ENCODE results near the gene ELL. TPM values are rescaled to one million over a fixed set of nuclear protein-coding genes. Genes with fewer than 3 reads are reported as not detected.

The ELL gene
- total RNA-seq, 3 donors from 2014 or later (not counting 1 experiment from before 2014, with no cell fraction given) = 61.1 to 64.3 (median 63.8) TPM

- Mint-ChIP-seq H3K9me3 (no peaks in the 10 kb centered on the region), H3K27ac (no peak overlapping the region), H3K27me3 (ENCODE audit: low read depth in 2 of 2) (no peaks in the 10 kb centered on the region), H3K4me1 (peaks cover 0 to 29% of the 10 kb centered on the region in 2 donors), H3K36me3 (no peaks in the 10 kb centered on the region), H3K4me3 (peak overlapping the region; percentile 35)
- Histone ChIP-seq H3K4me3 (ENCODE audit: low read length) (peak overlapping the region; percentile 40), H3K27ac (ENCODE audit: low read length) (no peak overlapping the region), H3K36me3 (ENCODE audit: control insufficient read depth, insufficient read depth, low read length) (peaks cover 6% of the 10 kb centered on the region), H3K9me3 (ENCODE audit: control insufficient read depth, insufficient read depth, low read length) (no peaks in the 10 kb centered on the region), H3K27me3 (ENCODE audit: control insufficient read depth, insufficient read depth, low read length) (no peaks in the 10 kb centered on the region), H3K4me1 (ENCODE audit: control insufficient read depth, insufficient read depth, low read length) (peaks cover 67% of the 10 kb centered on the region)
- intact Hi-C loops (cut with micrococcal nuclease) = no loop called here
- no peak for TF ChIP-seq CTCF (IDR thresholded peaks at IDR 0.05)
- peak in 1 of 2 donors; percentile 72 for DNase-seq
- ATAC-seq = no peak
- 16% methylated on average over 59 of the region's 59 CpGs for WGBS (ENCODE audit: insufficient coverage)
These were observed 88.7 kb downstream of the ELL start for GRCh38 chr19:18433015-18433691.

- Histone ChIP-seq H3K4me3 (ENCODE audit: low read length) (peak overlapping the region; percentile 40), H3K4me1 (ENCODE audit: control insufficient read depth, insufficient read depth, low read length) (peaks cover 65% of the 10 kb centered on the region), H3K27me3 (ENCODE audit: control insufficient read depth, insufficient read depth, low read length) (no peaks in the 10 kb centered on the region), H3K36me3 (ENCODE audit: control insufficient read depth, insufficient read depth, low read length) (peaks cover 6% of the 10 kb centered on the region), H3K9me3 (ENCODE audit: control insufficient read depth, insufficient read depth, low read length) (no peaks in the 10 kb centered on the region), H3K27ac (ENCODE audit: low read length) (no peak overlapping the region)
- H3K27ac Mint-ChIP-seq = no peak overlapping the region
- H3K9me3 Mint-ChIP-seq = no peaks in the 10 kb centered on the region
- H3K36me3 Mint-ChIP-seq = no peaks in the 10 kb centered on the region
- DNase-seq = peak in 1 of 2 donors; percentile 11
- H3K4me1 Mint-ChIP-seq = peaks cover 0 to 25% of the 10 kb centered on the region in 2 donors
- intact Hi-C loops (cut with micrococcal nuclease) = no loop called here
- H3K4me3 Mint-ChIP-seq = peak overlapping the region; percentile 35
- no peak for TF ChIP-seq CTCF (IDR thresholded peaks at IDR 0.05)
- H3K27me3 Mint-ChIP-seq (ENCODE audit: low read depth in 2 of 2) = no peaks in the 10 kb centered on the region
- no peak for ATAC-seq
- WGBS (ENCODE audit: insufficient coverage) = 86% methylated on average over 12 of the region's 13 CpGs
These were observed 89.4 kb downstream of the ELL start for GRCh38 chr19:18432275-18433014.

GRCh38 chr19:18431351-18432197 lies 90.3 kb downstream of the ELL start:
- 89% methylated on average over 25 of the region's 34 CpGs for WGBS (ENCODE audit: insufficient coverage)
- H3K27ac ChIP-seq (ENCODE audit: low read length) = no peak overlapping the region
- no peaks in the 10 kb centered on the region for H3K9me3 ChIP-seq (ENCODE audit: control insufficient read depth, insufficient read depth, low read length)
- H3K4me3 Mint-ChIP-seq = no peak overlapping the region
- H3K4me1 ChIP-seq (ENCODE audit: control insufficient read depth, insufficient read depth, low read length) = peaks cover 62% of the 10 kb centered on the region
- H3K36me3 ChIP-seq (ENCODE audit: control insufficient read depth, insufficient read depth, low read length) = peaks cover 6% of the 10 kb centered on the region
- DNase-seq = peak in 1 of 2 donors; percentile 13
- no peaks in the 10 kb centered on the region for H3K36me3 Mint-ChIP-seq
- TF ChIP-seq CTCF (IDR thresholded peaks at IDR 0.05) = no peak
- no peak for ATAC-seq
- intact Hi-C loops (cut with micrococcal nuclease) = no loop called here
- no peaks in the 10 kb centered on the region for H3K27me3 Mint-ChIP-seq (ENCODE audit: low read depth in 2 of 2)
- H3K4me3 ChIP-seq (ENCODE audit: low read length) = no peak overlapping the region
- no peaks in the 10 kb centered on the region for H3K9me3 Mint-ChIP-seq
- H3K4me1 Mint-ChIP-seq = peaks cover 0 to 25% of the 10 kb centered on the region in 2 donors
- no peaks in the 10 kb centered on the region for H3K27me3 ChIP-seq (ENCODE audit: control insufficient read depth, insufficient read depth, low read length)
- no peak overlapping the region for H3K27ac Mint-ChIP-seq

Data from natural killer cell (primary cell).